Tibial nerve (tissue), 4 donors: Measurements from ENCODE around the gene MEF2C. TPM values are rescaled to one million over a fixed set of nuclear protein-coding genes. Genes with fewer than 3 reads are reported as not detected.
A peak's percentile ranks its signal among the peaks of the same experiment; 100 is the strongest.

Experiments
- DNase-seq, 2 donors: peaks; one replicate each; pipeline ENCODE4 v3.0.0-alpha.2; 2019; ENCODE audit warnings: low spot score in 2 of 2
- H3K27ac ChIP-seq, 4 donors: fragments of 200-600 bp; sonication (generic) in 3 of 4; one replicate each; pipeline ENCODE4 v1.5.1; 2017 to 2019; ENCODE audit warnings: mild to moderate bottlenecking in 1 of 4
- H3K27me3 ChIP-seq, 2 donors: fragments of 200-600 bp; sonication (generic) in 1 of 2; one replicate each; pipeline versions ENCODE4 v1.5.1 to v1.6.0; 2017 to 2019
- H3K36me3 ChIP-seq, 3 donors: fragments of 200-600 bp; sonication (generic); one replicate each; pipeline ENCODE4 v1.5.1; 2018 to 2019
- H3K4me1 ChIP-seq, 4 donors: fragments of 200-600 bp; sonication (generic) in 3 of 4; one replicate each; pipeline ENCODE4 v1.5.1; 2017 to 2019
- H3K4me3 ChIP-seq, 4 donors: fragments of 200-600 bp; sonication (generic) in 3 of 4; one replicate each; pipeline ENCODE4 v1.5.1; 2017 to 2019; ENCODE audit warnings: mild to moderate bottlenecking in 1 of 4, moderate library complexity in 1 of 4
- H3K9me3 ChIP-seq, 4 donors: fragments of 200-600 bp; sonication (generic) in 3 of 4; one replicate each; pipeline ENCODE4 v1.5.1; 2017 to 2019
- EP300 ChIP-seq, 2 donors: sonication (generic); formaldehyde crosslinking; IDR thresholded peaks; one replicate each; pipeline ENCODE4 v1.6.1; 2017; ENCODE audit warnings: antibody characterized with exemption in 2 of 2, mild to moderate bottlenecking in 1 of 2
- POLR2A ChIP-seq, 2 donors: fragments of 450-650 bp; IDR thresholded peaks; one replicate each; pipeline ENCODE4 v1.6.1; 2017; ENCODE audit warnings: antibody characterized with exemption in 2 of 2, mild to moderate bottlenecking in 2 of 2, moderate library complexity in 2 of 2
- WGBS, 2 donors: methylation state at CpG; one replicate each; pipeline ENCODE4 v1.1.5; 2018; 5-methylcytosine and 5-hydroxymethylcytosine counted together
- total RNA-seq, 4 donors: library from RNA; depleted of rRNA; stranded (reverse); fragments of >200 nt; gene quantifications; one replicate each; pipeline ENCODE4 v1.1.0, GENCODE V29; 2016
- TF ChIP-seq, protein P1 (sequence below), 5 experiments: fragments of 200-600 bp in 3 of 5; fragments of 450-650 bp in 2 of 5; sonication (generic) in 3 of 5; IDR thresholded peaks; one replicate each; pipeline ENCODE4 v1.5.1; 2016 to 2019; ENCODE audit warnings: antibody characterized with exemption in 5 of 5, mild to moderate bottlenecking in 3 of 5, moderate library complexity in 2 of 5

The MEF2C gene
- total RNA-seq, 4 donors from 2014 or later = 16.5 to 40.8 (median 29.1) TPM

DNA sequence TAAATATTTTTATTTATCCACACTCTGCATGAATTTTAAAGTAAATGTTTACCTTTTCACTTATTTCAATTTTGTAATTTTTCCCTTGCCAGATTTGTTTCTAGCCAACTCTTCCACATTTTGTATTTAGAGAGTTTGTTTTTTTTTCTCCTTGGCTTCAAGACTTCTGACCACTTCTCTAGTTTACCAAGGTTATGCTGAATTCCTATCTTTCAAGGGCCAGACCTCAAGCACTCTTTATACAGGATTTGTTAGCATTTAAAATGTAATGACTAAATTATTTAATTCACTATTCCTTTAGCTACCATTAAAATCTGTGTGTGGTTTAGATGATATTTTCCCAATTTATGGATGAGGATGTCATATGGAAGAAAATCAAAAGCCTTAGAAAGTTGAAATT is 42.5 kb downstream of the MEF2C start:
- Histone ChIP-seq H3K4me1 (peaks cover 0 to 10% (median 0%) of the 10 kb centered on the region in 4 donors), H3K36me3 (no peaks in the 10 kb centered on the region), H3K9me3 (no peaks in the 10 kb centered on the region), H3K4me3 (no peak overlapping the region), H3K27ac (peak overlapping the region in 1 of 4 donors; percentile 14), H3K27me3 (no peaks in the 10 kb centered on the region)
- no peak for DNase-seq
- TF ChIP-seq, protein P1, sequence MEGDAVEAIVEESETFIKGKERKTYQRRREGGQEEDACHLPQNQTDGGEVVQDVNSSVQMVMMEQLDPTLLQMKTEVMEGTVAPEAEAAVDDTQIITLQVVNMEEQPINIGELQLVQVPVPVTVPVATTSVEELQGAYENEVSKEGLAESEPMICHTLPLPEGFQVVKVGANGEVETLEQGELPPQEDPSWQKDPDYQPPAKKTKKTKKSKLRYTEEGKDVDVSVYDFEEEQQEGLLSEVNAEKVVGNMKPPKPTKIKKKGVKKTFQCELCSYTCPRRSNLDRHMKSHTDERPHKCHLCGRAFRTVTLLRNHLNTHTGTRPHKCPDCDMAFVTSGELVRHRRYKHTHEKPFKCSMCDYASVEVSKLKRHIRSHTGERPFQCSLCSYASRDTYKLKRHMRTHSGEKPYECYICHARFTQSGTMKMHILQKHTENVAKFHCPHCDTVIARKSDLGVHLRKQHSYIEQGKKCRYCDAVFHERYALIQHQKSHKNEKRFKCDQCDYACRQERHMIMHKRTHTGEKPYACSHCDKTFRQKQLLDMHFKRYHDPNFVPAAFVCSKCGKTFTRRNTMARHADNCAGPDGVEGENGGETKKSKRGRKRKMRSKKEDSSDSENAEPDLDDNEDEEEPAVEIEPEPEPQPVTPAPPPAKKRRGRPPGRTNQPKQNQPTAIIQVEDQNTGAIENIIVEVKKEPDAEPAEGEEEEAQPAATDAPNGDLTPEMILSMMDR (IDR thresholded peaks at IDR 0.05) = no peak
- TF ChIP-seq POLR2A (IDR thresholded peaks at IDR 0.05) (no peak), EP300 (IDR thresholded peaks at IDR 0.05) (no peak)

DNA sequence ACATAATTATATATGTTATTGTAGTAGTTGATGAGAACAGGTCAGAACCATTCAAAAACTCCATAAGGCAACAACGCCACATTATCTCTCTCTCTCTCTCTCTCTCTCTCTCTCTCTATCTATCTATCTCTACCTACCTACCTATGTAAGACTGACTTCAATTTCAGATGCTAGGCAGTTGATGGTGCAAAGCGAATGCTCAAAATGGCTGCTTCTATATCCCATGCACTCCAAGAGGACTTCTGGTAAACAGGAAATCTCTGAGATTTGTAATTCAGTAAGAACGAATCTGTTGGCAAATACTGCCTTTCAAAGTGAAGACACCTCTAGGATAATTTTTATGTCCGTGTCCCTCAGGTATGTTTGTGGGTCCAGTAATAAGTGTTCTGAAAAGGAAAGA is 43.7 kb downstream of the MEF2C start:
- Histone ChIP-seq H3K4me1 (peaks cover 0 to 13% (median 0%) of the 10 kb centered on the region in 4 donors), H3K27me3 (no peaks in the 10 kb centered on the region), H3K9me3 (no peaks in the 10 kb centered on the region), H3K4me3 (no peak overlapping the region), H3K36me3 (no peaks in the 10 kb centered on the region), H3K27ac (no peak overlapping the region)
- no peak for DNase-seq
- 90 to 94% methylated on average over 4 of the region's 4 CpGs for WGBS, 2 donors
- TF ChIP-seq, protein P1 (IDR thresholded peaks at IDR 0.05) = no peak
- TF ChIP-seq EP300 (IDR thresholded peaks at IDR 0.05) (no peak), POLR2A (IDR thresholded peaks at IDR 0.05) (no peak)

DNA sequence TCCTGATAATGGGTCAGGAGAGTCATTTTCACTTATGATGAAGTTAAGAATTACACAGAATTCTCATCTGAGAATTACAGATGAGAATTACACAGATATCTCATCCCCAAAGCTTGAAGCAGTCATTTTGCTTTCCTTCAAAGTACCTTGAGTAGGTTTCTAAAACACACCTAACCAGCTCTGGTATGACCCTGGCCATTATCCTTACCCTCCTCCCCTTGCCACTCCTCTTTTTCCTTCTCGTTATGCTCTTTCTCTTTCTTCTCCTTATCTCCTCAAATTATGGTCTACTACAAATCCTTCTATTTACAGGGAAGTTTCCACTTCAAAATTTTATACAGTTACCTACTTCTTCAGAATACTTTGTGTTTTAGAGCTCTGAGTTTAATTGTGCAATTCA is 44.5 kb downstream of the MEF2C start:
- DNase-seq = no peak
- Histone ChIP-seq H3K27me3 (no peaks in the 10 kb centered on the region), H3K27ac (no peak overlapping the region), H3K36me3 (no peaks in the 10 kb centered on the region), H3K9me3 (no peaks in the 10 kb centered on the region), H3K4me1 (peaks cover 0 to 20% (median 3%) of the 10 kb centered on the region in 4 donors), H3K4me3 (no peak overlapping the region)
- TF ChIP-seq, protein P1 (IDR thresholded peaks at IDR 0.05) = no peak
- TF ChIP-seq POLR2A (IDR thresholded peaks at IDR 0.05) (no peak), EP300 (IDR thresholded peaks at IDR 0.05) (no peak)
- WGBS, 2 donors = 78% methylated on average over 1 of the region's 1 CpG

DNA sequence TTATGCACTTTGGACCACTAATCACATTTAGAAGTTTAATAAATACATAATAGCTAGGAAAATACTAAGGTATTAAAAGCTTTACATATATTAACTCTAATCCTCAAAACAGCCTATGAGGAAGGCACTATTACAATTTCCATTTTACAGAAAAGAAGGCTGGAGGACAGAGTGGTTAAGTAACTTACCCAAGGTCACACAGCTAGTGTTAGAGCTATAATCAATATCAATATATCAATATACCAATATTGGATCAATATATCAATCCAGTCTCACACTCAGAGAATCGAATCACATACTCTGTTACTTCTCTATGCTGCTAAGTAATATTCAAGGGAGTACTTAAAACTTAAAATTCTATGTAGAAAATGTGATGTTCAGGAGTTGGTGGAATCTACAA is 45.2 kb downstream of the MEF2C start:
- Histone ChIP-seq H3K9me3 (no peaks in the 10 kb centered on the region), H3K27ac (no peak overlapping the region), H3K4me1 (peaks cover 0 to 27% (median 3%) of the 10 kb centered on the region in 4 donors), H3K4me3 (no peak overlapping the region), H3K36me3 (no peaks in the 10 kb centered on the region), H3K27me3 (no peaks in the 10 kb centered on the region)
- no peak for DNase-seq
- 90 to 94% methylated on average over 1 of the region's 1 CpG for WGBS, 2 donors
- TF ChIP-seq POLR2A (IDR thresholded peaks at IDR 0.05) (no peak), EP300 (IDR thresholded peaks at IDR 0.05) (no peak)
- TF ChIP-seq, protein P1 (IDR thresholded peaks at IDR 0.05) = no peak

DNA sequence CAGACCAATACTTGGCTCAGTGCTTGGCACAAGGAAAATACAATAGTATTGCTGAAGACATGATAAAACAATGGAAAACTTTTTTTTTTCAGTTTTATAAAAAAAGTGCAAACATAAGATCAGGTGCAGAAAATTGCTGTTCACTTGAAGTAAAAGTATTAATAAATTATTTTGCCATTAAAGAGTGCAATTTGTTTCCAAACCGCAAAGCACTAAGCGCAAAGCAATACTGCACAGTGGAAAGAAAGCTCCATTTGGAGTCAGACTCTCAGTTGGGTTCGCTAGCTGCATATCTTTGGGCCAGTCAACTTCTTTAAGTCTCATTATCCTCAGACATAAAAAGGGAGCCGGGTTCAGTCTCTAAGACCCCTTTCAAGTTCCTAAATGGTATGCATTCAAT is 45.8 kb downstream of the MEF2C start:
- H3K27ac ChIP-seq = peak overlapping the region in 1 of 4 donors; percentile 45
- H3K36me3 ChIP-seq = no peaks in the 10 kb centered on the region
- peaks cover 0 to 29% (median 3%) of the 10 kb centered on the region in 4 donors for H3K4me1 ChIP-seq
- H3K9me3 ChIP-seq = no peaks in the 10 kb centered on the region
- WGBS, 2 donors = 93 to 95% methylated on average over 4 of the region's 4 CpGs
- no peak overlapping the region for H3K4me3 ChIP-seq
- no peak for DNase-seq
- H3K27me3 ChIP-seq = no peaks in the 10 kb centered on the region
- TF ChIP-seq POLR2A (IDR thresholded peaks at IDR 0.05) = no peak
- TF ChIP-seq, protein P1 (IDR thresholded peaks at IDR 0.05) = no peak
- TF ChIP-seq EP300 (IDR thresholded peaks at IDR 0.05) = no peak
